SK-N-SH (cell line): ENCODE results near the gene THAP7. TPM values are rescaled to one million over a fixed set of nuclear protein-coding genes. Genes with fewer than 3 reads are reported as not detected.

ENCODE experiments used
- CTCF ChIA-PET: fragments of 300-600, 350-600 bp; formaldehyde crosslinking; extraction: SDS; loops from one replicate; lab custom pipeline; 2021; lab: Yijun Ruan, JAX
- POLR2A ChIA-PET: fragments of 350-600 bp; sonication (Branson Sonifier 250); formaldehyde crosslinking; extraction: SDS; loops from one replicate; lab custom pipeline; 2020; ENCODE audit warnings: antibody characterized with exemption, inconsistent platforms; lab: Yijun Ruan, JAX
- DNase-seq: peaks from one replicate; pipeline ENCODE4 v3.0.0; 2012
- H2AFZ ChIP-seq: fragments of 200-600 bp; sonication (generic); 2 replicates; pipeline ENCODE4 v1.8.1; 2016; ENCODE audit warnings: antibody characterized with exemption, mild to moderate bottlenecking, low read depth
- H3F3A ChIP-seq: fragments of 200-600 bp; sonication (generic); replicated peaks from 2 replicates; pipeline ENCODE3; 2016; ENCODE audit warnings: antibody characterized with exemption, mild to moderate bottlenecking; ENCODE audit not compliant: insufficient read depth
- H3K27ac ChIP-seq, 2 experiments: fragments of 200-500 bp in 1 of 2; fragments of 200-600 bp in 1 of 2; sonication (Bioruptor generic) in 1 of 2; sonication (generic), shearing (Covaris generic) in 1 of 2; 2 replicates each; pipeline versions ENCODE4 v1.5.1 to v1.6.1; 2014 to 2016; ENCODE audit warnings: low read depth in 2 of 2, inconsistent platforms in 1 of 2, low read length in 1 of 2, mild to moderate bottlenecking in 1 of 2, mixed read lengths in 1 of 2
- H3K27me3 ChIP-seq: fragments of 200-600 bp; sonication (generic), shearing (Covaris generic); 2 replicates; pipeline ENCODE4 v1.6.1; 2016; ENCODE audit warnings: mixed run types; ENCODE audit not compliant: insufficient read depth
- H3K36me3 ChIP-seq, 2 experiments: fragments of 200-500 bp in 1 of 2; fragments of 200-600 bp in 1 of 2; sonication (Bioruptor generic) in 1 of 2; sonication (generic) in 1 of 2; replicated peaks in 1 of 2; 2 replicates each; pipeline versions ENCODE3 to v1.5.1; 2014 to 2016; ENCODE audit warnings: low read length in 1 of 2, mild to moderate bottlenecking in 1 of 2; ENCODE audit not compliant: insufficient read depth in 2 of 2, control insufficient read depth in 1 of 2
- H3K4me1 ChIP-seq, 2 experiments: fragments of 200-500 bp in 1 of 2; fragments of 200-600 bp in 1 of 2; sonication (Bioruptor generic) in 1 of 2; sonication (generic), shearing (Covaris generic) in 1 of 2; 2 replicates each; pipeline versions ENCODE4 v1.5.1 to v1.6.1; 2014 to 2016; ENCODE audit warnings: low read depth in 1 of 2, low read length in 1 of 2, mixed run types in 1 of 2; ENCODE audit not compliant: insufficient read depth in 2 of 2, control insufficient read depth in 1 of 2
- H3K4me2 ChIP-seq: fragments of 200-600 bp; sonication (generic), shearing (Covaris generic); 2 replicates; pipeline ENCODE4 v1.6.1; 2017; ENCODE audit warnings: mixed run types
- H3K4me3 ChIP-seq, 2 experiments: fragments of 200-500 bp in 1 of 2; fragments of 200-600 bp in 1 of 2; sonication (Bioruptor generic) in 1 of 2; sonication (generic), shearing (Covaris generic) in 1 of 2; 2 replicates each; pipeline versions ENCODE4 v1.5.1 to v1.8.1; 2014 to 2016; ENCODE audit warnings: low read depth in 2 of 2, inconsistent platforms in 1 of 2, low read length in 1 of 2, mild to moderate bottlenecking in 1 of 2, mixed read lengths in 1 of 2, moderate library complexity in 1 of 2
- H3K79me2 ChIP-seq: fragments of 200-600 bp; sonication (generic); 2 replicates; pipeline ENCODE4 v1.8.1; 2017; ENCODE audit warnings: mild to moderate bottlenecking; ENCODE audit not compliant: insufficient read depth
- H3K9ac ChIP-seq: fragments of 200-600 bp; sonication (generic); 2 replicates; pipeline ENCODE4 v1.6.1; 2017; ENCODE audit warnings: mixed run types
- H3K9me2 ChIP-seq: fragments of 200-600 bp; sonication (generic); 2 replicates; pipeline ENCODE4 v1.6.1; 2017; ENCODE audit warnings: mixed run types
- H3K9me3 ChIP-seq: fragments of 200-600 bp; sonication (generic); 2 replicates; pipeline ENCODE4 v1.6.1; 2017; ENCODE audit warnings: mixed run types, mild to moderate bottlenecking, moderate library complexity
- H4K20me1 ChIP-seq: fragments of 200-600 bp; sonication (generic); 2 replicates; pipeline ENCODE4 v1.6.1; 2017; ENCODE audit warnings: mild to moderate bottlenecking, mixed run types; ENCODE audit not compliant: insufficient read depth
- FOSL2 ChIP-seq: IDR thresholded peaks from 2 replicates; pipeline ENCODE4 v1.4.0; 2012; ENCODE audit warnings: low read depth, mild to moderate bottlenecking, moderate library complexity, borderline replicate concordance
- RAD21 ChIP-seq: IDR thresholded peaks from 2 replicates; pipeline ENCODE4 v1.6.1; 2012; ENCODE audit warnings: mild to moderate bottlenecking, low read length
- RXRA ChIP-seq: IDR thresholded peaks from 2 replicates; pipeline ENCODE4 v1.4.0; 2012; ENCODE audit warnings: low read depth, mild to moderate bottlenecking, borderline replicate concordance
- SIN3A ChIP-seq: IDR thresholded peaks from 2 replicates; pipeline ENCODE4 v1.6.1; 2012; ENCODE audit warnings: low read depth, mild to moderate bottlenecking, low read length, moderate library complexity, borderline replicate concordance
- TAF1 ChIP-seq: IDR thresholded peaks from 2 replicates; pipeline ENCODE4 v1.6.1; 2012; ENCODE audit warnings: low read depth, mild to moderate bottlenecking, low read length, moderate library complexity, borderline replicate concordance
- TCF12 ChIP-seq: IDR thresholded peaks from 2 replicates; pipeline ENCODE4 v1.4.0; 2012
- WGBS: methylation state at CpG from one replicate; pipeline ENCODE4 v1.1.6; 2017; ENCODE audit warnings: low lambda C conversion rate; 5-methylcytosine and 5-hydroxymethylcytosine counted together
- polyA plus RNA-seq, 3 experiments: library from polyadenylated mRNA; depleted of rRNA; stranded (reverse); fragments of >200 nt; gene quantifications; 2 replicates each; pipeline ENCODE4 v1.2.3, GENCODE V29; 2012
- TF ChIP-seq, protein P1 (sequence below): IDR thresholded peaks from 2 replicates; pipeline ENCODE4 v1.4.0; 2012; ENCODE audit warnings: low read depth, borderline replicate concordance
- TF ChIP-seq, protein P2 (sequence below): IDR thresholded peaks from 2 replicates; pipeline ENCODE4 v1.4.0; 2012; ENCODE audit warnings: low read depth
- TF ChIP-seq, protein P3 (sequence below): fragments of 200-600 bp; sonication (generic); IDR thresholded peaks from 2 replicates; pipeline ENCODE4 v1.6.1; 2017; ENCODE audit warnings: antibody characterized with exemption, mild to moderate bottlenecking, moderate library complexity

The THAP7 gene
- polyA plus RNA-seq, 1 of the 3 experiments (the other 2 are of a cell fraction) = 32.0 TPM

DNA sequence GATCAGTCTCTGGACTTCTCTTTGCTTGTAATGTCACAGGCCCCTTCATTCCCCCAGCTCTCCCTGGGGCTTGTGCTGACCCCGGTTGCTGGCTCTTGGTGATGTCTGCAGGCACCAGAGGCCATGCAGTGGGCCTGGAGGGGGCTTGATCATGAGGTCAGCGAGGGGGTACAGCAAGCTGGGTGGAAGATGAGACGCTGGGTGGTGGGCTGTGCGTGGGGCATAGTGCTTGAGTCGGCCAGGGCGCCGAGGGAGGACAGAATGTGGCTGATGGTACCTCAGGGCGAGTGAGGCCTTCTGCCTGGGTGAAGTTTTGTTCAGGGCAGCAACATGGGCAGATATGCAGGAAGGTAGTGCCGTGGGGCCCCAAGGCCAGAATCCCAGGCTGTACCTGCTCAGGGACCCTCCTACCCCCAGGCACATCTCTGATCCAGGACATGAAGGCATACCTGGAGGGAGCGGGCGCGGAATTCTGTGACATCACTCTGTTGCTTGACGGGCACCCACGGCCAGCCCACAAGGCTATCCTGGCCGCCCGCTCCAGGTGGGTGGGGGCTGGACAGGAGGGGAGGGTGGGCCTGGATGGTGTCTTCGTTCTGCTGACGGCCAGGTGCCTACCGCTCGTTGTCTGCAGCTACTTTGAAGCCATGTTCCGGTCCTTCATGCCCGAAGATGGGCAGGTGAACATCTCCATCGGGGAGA, 6.4 kb downstream of the THAP7 start:
- H3K36me3 ChIP-seq = peaks cover 6 to 70% of the 10 kb centered on the region in 2 experiments
- 95% methylated on average over 7 of the region's 23 CpGs for WGBS
- H3K9me3 ChIP-seq = no peaks in the 10 kb centered on the region
- no peaks in the 10 kb centered on the region for H3K27me3 ChIP-seq
- no peak overlapping the region for H3K4me3 ChIP-seq
- ChIA-PET POLR2A (no interaction called here), CTCF (interaction anchor here (0.9 kb wide), 1 partner anchor 109 kb away, joined by 3 read pairs; no protein-coding TSS in a partner anchor)
- peaks cover 7% of the 10 kb centered on the region for H3F3A ChIP-seq
- no peak for DNase-seq
- H3K4me2 ChIP-seq = no peak overlapping the region
- no peak overlapping the region for H3K27ac ChIP-seq
- H3K9me2 ChIP-seq = no peaks in the 10 kb centered on the region
- H2AFZ ChIP-seq = no peak overlapping the region
- H3K9ac ChIP-seq = no peak overlapping the region
- peaks cover 7 to 15% of the 10 kb centered on the region in 2 experiments; a peak in 3 of 4 replicates for H3K4me1 ChIP-seq
- H3K79me2 ChIP-seq = peaks cover 11% of the 10 kb centered on the region
- 0 out of 2 replicates have a peak, but pooled peaks cover 5% of the 10 kb centered on the region for H4K20me1 ChIP-seq
- TF ChIP-seq SIN3A (no peak), RXRA (no peak), RAD21 (no peak), TAF1 (no peak), TCF12 (no peak)
- TF ChIP-seq, protein P1, sequence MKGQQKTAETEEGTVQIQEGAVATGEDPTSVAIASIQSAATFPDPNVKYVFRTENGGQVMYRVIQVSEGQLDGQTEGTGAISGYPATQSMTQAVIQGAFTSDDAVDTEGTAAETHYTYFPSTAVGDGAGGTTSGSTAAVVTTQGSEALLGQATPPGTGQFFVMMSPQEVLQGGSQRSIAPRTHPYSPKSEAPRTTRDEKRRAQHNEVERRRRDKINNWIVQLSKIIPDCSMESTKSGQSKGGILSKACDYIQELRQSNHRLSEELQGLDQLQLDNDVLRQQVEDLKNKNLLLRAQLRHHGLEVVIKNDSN = no peak
- TF ChIP-seq, protein P2, sequence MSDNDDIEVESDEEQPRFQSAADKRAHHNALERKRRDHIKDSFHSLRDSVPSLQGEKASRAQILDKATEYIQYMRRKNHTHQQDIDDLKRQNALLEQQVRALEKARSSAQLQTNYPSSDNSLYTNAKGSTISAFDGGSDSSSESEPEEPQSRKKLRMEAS = no peak

DNA sequence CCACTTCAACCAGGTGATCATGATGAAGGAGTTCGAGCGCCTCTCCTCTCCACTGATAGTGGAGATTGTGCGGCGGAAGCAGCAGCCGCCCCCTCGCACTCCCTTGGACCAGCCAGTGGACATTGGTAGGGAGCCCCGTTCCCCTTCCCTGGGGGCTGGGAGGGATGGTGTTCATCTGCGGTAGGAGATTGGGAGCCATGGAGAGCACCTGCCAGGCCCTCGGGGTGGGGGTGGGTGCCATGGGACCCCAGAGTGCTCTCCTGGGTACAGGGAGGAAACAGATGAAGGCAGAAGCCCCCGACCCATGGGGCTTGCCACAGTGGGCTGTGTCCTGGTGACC, 7.0 kb downstream of the THAP7 start:
- H3K4me2 ChIP-seq = no peak overlapping the region
- no peaks in the 10 kb centered on the region for H3K27me3 ChIP-seq
- DNase-seq = no peak
- H3K9me3 ChIP-seq = no peaks in the 10 kb centered on the region
- ChIA-PET CTCF (interaction anchor here (0.6 to 0.9 kb wide), 2 partner anchors 109 to 1683 kb away, joined by 3 read pairs; no protein-coding TSS in a partner anchor), POLR2A (interaction anchor here (1.1 kb wide), 1 partner anchor 13 kb away, joined by 4 read pairs; the partner anchor contains the start of gene LZTR1)
- peaks cover 7% of the 10 kb centered on the region for H3F3A ChIP-seq
- 89% methylated on average over 7 of the region's 10 CpGs for WGBS
- H2AFZ ChIP-seq = no peak overlapping the region
- peaks cover under 1 to 9% of the 10 kb centered on the region in 2 experiments; a peak in 2 of 4 replicates for H3K4me1 ChIP-seq
- no peaks in the 10 kb centered on the region for H3K9me2 ChIP-seq
- 0 out of 2 replicates have a peak, but pooled peaks cover 5% of the 10 kb centered on the region for H4K20me1 ChIP-seq
- peaks cover 5% of the 10 kb centered on the region; the same call in 1 of the 2 replicates for H3K79me2 ChIP-seq
- H3K4me3 ChIP-seq = no peak overlapping the region
- TF ChIP-seq TAF1 (no peak), FOSL2 (no peak)
- TF ChIP-seq, protein P3, sequence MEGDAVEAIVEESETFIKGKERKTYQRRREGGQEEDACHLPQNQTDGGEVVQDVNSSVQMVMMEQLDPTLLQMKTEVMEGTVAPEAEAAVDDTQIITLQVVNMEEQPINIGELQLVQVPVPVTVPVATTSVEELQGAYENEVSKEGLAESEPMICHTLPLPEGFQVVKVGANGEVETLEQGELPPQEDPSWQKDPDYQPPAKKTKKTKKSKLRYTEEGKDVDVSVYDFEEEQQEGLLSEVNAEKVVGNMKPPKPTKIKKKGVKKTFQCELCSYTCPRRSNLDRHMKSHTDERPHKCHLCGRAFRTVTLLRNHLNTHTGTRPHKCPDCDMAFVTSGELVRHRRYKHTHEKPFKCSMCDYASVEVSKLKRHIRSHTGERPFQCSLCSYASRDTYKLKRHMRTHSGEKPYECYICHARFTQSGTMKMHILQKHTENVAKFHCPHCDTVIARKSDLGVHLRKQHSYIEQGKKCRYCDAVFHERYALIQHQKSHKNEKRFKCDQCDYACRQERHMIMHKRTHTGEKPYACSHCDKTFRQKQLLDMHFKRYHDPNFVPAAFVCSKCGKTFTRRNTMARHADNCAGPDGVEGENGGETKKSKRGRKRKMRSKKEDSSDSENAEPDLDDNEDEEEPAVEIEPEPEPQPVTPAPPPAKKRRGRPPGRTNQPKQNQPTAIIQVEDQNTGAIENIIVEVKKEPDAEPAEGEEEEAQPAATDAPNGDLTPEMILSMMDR = no peak
- H3K9ac ChIP-seq = no peak overlapping the region
- no peak overlapping the region for H3K27ac ChIP-seq
- H3K36me3 ChIP-seq = peaks cover 0 to 72% of the 10 kb centered on the region in 2 experiments
